ENCODE measurements around the gene COL4A2.

COL4A2 gene

GRCh38 chr13:110431425-110432294 lies 124.6 kb downstream of the COL4A2 start:
- no peak for DNase-seq (ENCODE audit: extremely low read depth in 1 of 2, low read depth in 1 of 2)

- DNase-seq (ENCODE audit: extremely low read depth in 1 of 2, low read depth in 1 of 2) = no peak
Observed at GRCh38 chr13:110432522-110432921, 125.4 kb downstream of the COL4A2 start.

GRCh38 chr13:110433014-110433413 lies 125.9 kb downstream of the COL4A2 start:
- DNase-seq (ENCODE audit: extremely low read depth in 1 of 2, low read depth in 1 of 2) = no peak

GRCh38 chr13:110434629-110435028 lies 127.5 kb downstream of the COL4A2 start:
- DNase-seq (ENCODE audit: extremely low read depth in 1 of 2, low read depth in 1 of 2) = no peak

- DNase-seq (ENCODE audit: extremely low read depth in 1 of 2, low read depth in 1 of 2) = no peak
Observed at GRCh38 chr13:110435331-110435730, 128.2 kb downstream of the COL4A2 start.

- DNase-seq (ENCODE audit: extremely low read depth in 1 of 2, low read depth in 1 of 2) = no peak
Observed at GRCh38 chr13:110436276-110436675, 129.2 kb downstream of the COL4A2 start.

GRCh38 chr13:110436786-110437370 lies 129.8 kb downstream of the COL4A2 start:
- DNase-seq (ENCODE audit: extremely low read depth in 1 of 2, low read depth in 1 of 2) = no peak

- no peak for DNase-seq (ENCODE audit: extremely low read depth in 1 of 2, low read depth in 1 of 2)
Observed at GRCh38 chr13:110438211-110438610, 131.1 kb downstream of the COL4A2 start.

- no peak for DNase-seq (ENCODE audit: extremely low read depth in 1 of 2, low read depth in 1 of 2)
Observed at GRCh38 chr13:110438776-110439175, 131.7 kb downstream of the COL4A2 start.

GRCh38 chr13:110440946-110441731 lies 134.1 kb downstream of the COL4A2 start:
- no peak for DNase-seq (ENCODE audit: extremely low read depth in 1 of 2, low read depth in 1 of 2)

GRCh38 chr13:110442930-110443621 lies 136.0 kb downstream of the COL4A2 start:
- no peak for DNase-seq (ENCODE audit: extremely low read depth in 1 of 2, low read depth in 1 of 2)

GRCh38 chr13:110443622-110444225 lies 136.6 kb downstream of the COL4A2 start:
- no peak for DNase-seq (ENCODE audit: extremely low read depth in 1 of 2, low read depth in 1 of 2)

GRCh38 chr13:110444226-110444653 lies 137.2 kb downstream of the COL4A2 start:
- DNase-seq (ENCODE audit: extremely low read depth in 1 of 2, low read depth in 1 of 2) = no peak

- no peak for DNase-seq (ENCODE audit: extremely low read depth in 1 of 2, low read depth in 1 of 2)
Observed at GRCh38 chr13:110445183-110445582, 138.1 kb downstream of the COL4A2 start.

GRCh38 chr13:110445722-110446574 lies 138.9 kb downstream of the COL4A2 start:
- DNase-seq (ENCODE audit: extremely low read depth in 1 of 2, low read depth in 1 of 2) = no peak

GRCh38 chr13:110446575-110446890 lies 139.4 kb downstream of the COL4A2 start:
- DNase-seq (ENCODE audit: extremely low read depth in 1 of 2, low read depth in 1 of 2) = no peak

GRCh38 chr13:110447058-110447511 lies 140.0 kb downstream of the COL4A2 start:
- no peak for DNase-seq (ENCODE audit: extremely low read depth in 1 of 2, low read depth in 1 of 2)

GRCh38 chr13:110447801-110448200 lies 140.7 kb downstream of the COL4A2 start:
- no peak for DNase-seq (ENCODE audit: extremely low read depth in 1 of 2, low read depth in 1 of 2)

- DNase-seq (ENCODE audit: extremely low read depth in 1 of 2, low read depth in 1 of 2) = no peak
Observed at GRCh38 chr13:110448230-110448629, 141.1 kb downstream of the COL4A2 start.

- no peak for DNase-seq (ENCODE audit: extremely low read depth in 1 of 2, low read depth in 1 of 2)
Observed at GRCh38 chr13:110448677-110449076, 141.6 kb downstream of the COL4A2 start.

Data from stimulated activated CD8-positive, alpha-beta memory T cell treated with anti-CD3 and anti-CD28 coated beads, Interleukin-7, amount 100 ng/mL, for 48 hours (primary cell).